Activated CD4-positive, CD25-positive, alpha-beta regulatory T cell treated with anti-CD3 and anti-CD28 coated beads, Interleukin-2, amount 50 U/mL, for 72 hours (primary cell): ENCODE data around the gene APMAP.
"Not testable (repeated sequence)": the region's sequence is repeated elsewhere in the genome, so short reads cannot be mapped to it uniquely, and the experiment has no call there.

Experiments
- DNase-seq: peaks from one replicate; pipeline ENCODE4 v3.0.0; 2021

APMAP gene

GRCh38 chr20:24929867-24930723 is 62.5 kb downstream of the APMAP start:
- DNase-seq = not testable (repeated sequence)

DNA sequence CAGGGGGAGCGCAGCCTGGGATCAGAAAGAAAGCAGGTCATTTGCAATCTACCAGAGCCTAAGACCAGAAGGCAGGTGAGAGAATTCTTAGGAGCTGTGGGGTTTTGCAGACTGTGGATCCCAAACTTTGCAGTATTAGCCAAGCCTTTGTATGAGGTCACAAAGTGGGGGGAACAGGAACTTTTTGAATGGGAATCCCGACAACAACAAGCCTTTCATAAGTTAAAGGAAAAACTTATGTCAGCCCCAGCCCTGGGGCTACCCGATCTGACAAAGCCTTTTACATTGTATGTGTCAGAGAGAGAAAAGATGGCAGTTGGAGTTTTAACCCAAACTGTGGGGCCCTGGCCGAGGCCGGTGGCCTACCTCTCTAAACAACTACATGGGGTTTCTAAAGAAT is 63.3 kb downstream of the APMAP start:
- DNase-seq = not testable (repeated sequence)

DNA sequence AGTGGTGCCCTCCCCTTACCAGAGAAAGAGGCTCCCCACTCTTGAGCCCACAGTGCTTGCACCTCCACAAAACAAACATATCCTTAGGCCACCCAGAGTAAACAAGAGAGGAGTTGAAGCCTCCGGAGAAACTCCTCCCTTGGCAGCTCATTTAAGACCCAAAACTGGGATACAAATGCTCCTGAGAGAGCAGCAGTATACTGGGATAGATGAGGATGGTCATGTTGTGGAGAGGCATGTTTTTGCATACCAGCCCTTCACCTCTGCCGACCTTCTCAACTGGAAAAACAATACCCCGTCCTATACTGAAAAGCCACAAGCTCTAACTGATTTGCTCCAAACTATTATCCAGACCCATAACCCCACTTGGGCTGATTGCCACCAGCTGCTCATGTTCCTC is 71.8 kb downstream of the APMAP start:
- not testable (repeated sequence) for DNase-seq

DNA sequence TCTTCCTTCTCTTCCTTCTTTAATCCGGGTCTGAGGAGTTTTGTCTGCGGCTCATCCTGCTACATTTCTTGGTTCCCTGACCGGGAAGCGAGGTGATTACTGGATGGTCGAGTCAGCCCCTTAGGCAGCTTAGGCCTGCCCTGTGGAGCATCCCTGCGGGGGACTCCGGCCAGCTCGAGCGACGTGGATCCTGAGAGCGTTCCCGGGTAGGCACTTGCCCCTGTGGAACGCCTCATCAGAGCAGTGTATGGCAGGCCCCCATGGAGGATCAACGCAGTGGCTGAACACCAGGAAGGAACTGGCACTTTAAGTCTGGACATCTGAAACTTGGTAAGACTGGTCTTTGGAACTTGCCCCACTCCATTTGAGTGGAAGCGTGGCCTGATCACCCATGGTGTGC is 72.9 kb downstream of the APMAP start:
- not testable (repeated sequence) for DNase-seq

GRCh38 chr20:24918579-24919566 is 73.7 kb downstream of the APMAP start:
- no peak for DNase-seq

DNA sequence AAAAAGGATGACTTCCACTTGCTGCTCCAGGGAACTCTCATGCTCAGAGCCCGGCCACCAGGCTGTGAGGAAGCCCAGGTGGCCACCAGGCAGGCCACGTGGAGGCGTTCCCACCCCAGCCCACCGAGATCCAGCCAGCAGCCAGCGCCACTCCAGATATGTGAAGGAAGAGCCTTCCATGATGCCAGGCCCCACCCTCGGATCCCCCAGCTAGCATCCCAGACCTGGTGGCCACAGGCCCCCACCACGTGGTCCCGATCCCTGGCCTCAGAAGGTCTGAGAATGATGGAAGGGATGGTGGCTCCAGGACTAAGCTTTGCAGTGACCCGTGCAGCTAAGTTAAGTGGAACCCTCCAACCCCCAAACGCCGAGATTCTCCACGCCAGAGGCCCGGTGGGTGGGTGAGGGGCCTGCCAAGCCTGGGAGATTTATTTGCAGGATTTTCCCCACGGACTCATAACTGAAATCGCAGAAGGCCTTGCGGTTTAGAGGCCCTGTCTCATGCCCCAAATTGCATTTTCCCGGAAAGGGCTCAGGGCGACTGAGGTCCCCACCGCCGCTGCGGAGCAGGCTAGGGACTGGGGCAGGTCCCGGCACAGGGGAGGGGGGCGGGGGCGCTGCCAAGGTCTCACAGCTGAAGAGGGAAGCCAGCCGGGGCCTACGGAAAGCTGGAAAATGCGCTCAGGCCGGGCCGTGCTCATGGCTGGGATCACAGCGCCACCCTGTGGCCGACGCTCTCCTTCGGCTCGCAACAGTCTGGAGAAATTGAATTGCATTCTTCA is 74.6 kb downstream of the APMAP start:
- peak; percentile 53 for DNase-seq

DNA sequence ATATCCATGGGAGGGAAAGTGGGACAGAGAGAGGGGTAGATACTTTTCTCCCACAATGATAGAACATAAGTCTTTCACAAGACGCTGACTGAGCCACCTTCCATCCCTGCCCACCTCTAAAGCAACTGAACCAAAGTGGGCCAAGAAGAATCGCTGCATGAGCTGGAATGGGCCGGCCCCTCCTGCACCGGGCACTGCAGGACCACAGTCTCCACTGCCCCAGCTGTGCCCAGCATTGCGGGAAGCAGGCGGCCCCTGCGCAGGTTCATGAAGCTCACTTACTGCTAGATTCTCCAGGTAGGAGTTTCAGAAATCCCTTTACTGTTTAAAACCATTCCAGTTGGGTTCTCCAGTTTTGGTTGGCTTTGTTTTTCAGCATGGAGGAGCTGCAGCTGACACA is 75.5 kb downstream of the APMAP start:
- DNase-seq = no peak

DNA sequence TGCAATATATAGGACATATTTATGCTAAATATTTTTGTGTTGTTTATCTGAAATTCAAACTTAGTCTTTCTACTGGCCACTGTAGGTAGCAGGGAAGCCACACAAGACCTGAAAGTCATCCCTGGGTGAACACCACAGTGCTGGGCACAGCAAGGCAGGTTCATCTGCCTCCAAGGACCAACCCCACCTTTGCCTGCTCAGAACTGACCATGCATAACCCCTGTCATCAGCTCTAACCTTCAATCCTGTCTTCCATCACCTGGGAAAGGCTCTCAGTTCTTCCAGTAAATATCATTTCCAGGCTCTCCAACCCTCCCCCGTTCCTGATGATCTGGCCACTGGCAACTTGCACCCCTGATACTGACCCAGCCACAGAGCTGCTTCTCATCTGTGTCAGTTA is 76.1 kb downstream of the APMAP start:
- no peak for DNase-seq

- DNase-seq = no peak
Measured at GRCh38 chr20:24915892-24916291, 76.7 kb downstream of the APMAP start.

GRCh38 chr20:24915440-24915839 is 77.1 kb downstream of the APMAP start:
- no peak for DNase-seq

DNA sequence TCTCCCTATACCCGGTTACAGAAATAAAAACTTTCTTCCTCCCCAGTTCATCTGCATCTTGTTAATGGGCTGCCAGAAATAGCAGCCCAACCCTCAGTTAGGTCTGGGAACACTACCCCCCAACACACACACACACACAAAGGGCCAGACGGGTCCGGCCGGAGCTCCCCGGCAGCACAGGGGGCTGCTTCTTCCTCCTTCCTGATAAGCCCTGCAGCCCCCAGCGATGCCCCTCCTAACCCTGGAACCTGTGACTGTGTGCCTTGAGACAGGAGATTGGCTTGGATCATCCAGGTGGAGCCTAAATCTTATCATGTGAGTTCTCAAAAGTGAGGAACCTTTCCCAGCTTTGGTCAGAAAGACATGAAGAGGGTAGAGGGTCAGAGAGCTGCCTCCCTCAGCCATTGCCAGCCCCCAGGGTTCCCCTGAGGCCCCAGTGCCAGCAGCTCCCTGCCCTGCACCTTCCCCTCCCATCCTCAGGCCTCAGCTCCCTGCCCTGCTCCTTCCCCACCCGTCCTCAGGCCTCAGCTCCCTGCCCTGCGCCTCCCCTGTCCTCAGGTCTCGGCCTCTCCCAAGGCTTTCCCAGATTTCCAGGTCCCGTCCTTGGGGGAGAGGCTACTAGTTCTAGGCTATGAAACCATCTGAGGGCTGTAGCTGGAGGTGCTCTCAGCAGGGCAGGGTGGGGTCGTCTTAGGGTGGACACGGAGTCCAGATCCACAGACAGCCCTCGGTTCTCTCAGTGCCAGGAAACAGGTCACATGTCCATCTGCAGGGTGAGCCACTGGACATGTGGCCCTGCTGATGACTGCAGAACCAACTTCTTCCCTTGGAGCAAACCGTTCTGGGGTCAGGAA is 77.9 kb downstream of the APMAP start:
- DNase-seq = no peak

DNA sequence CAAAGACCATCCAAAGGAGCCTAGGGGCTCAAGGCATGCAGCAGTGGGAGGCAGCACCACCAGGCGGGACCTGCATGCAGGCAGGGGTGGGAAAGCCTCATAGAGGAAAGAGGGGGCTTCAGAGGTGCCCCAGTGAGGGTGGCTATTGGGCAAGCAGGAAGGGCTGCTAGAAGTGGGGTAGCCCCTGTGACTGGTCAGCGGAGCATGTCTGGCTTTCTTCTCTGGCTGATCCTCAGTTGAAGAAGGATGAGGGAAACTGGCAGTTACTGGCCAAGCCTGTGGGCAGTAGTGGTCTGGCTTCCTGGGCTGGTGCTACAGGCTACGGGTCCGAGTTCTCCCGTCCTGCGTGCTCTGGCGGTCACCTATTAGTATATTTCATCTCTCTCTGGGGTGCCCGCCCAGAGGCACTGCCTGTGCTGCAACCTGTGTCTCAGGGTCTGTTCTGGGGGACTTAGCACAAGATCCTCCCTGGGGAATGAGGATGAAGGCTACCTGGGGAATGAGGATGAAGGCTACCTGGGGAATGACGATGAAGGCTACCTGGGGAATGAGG is 79.4 kb downstream of the APMAP start:
- no peak for DNase-seq
